Activated T-helper 17 cell treated with anti-CD3 and anti-CD28 coated beads, Interleukin-2, amount 50 U/mL, for 72 hours (primary cell): Measurements from ENCODE around the gene KRT6A. TPM values are rescaled to one million over a fixed set of nuclear protein-coding genes. Genes with fewer than 3 reads are reported as not detected.

Experiments
- ATAC-seq: fragments of 150-1000 bp; cut with Tn5 transposase; replicated peaks from 2 replicates; pipeline ENCODE4 v1.10.0; 2021; ENCODE audit warnings: mild to moderate bottlenecking, moderate library complexity
- H3K27ac Mint-ChIP-seq: one replicate; pipeline ENCODE4 v1.8.0; 2022; ENCODE audit warnings: mixed read lengths
- H3K27me3 Mint-ChIP-seq: one replicate; pipeline ENCODE4 v1.8.0; 2022; ENCODE audit warnings: mixed read lengths
- H3K36me3 Mint-ChIP-seq: one replicate; pipeline ENCODE4 v1.8.0; 2022; ENCODE audit warnings: low read depth, mild to moderate bottlenecking, mixed read lengths
- H3K4me1 Mint-ChIP-seq: one replicate; pipeline ENCODE4 v1.8.0; 2022; ENCODE audit warnings: mixed read lengths
- H3K4me3 Mint-ChIP-seq: one replicate; pipeline ENCODE4 v1.8.0; 2022; ENCODE audit warnings: mild to moderate bottlenecking, mixed read lengths
- H3K9me3 Mint-ChIP-seq: one replicate; pipeline ENCODE4 v1.8.0; 2022; ENCODE audit warnings: mixed read lengths
- total RNA-seq, 2 donors: library from RNA; stranded (reverse); gene quantifications; one replicate each; pipeline ENCODE4 v1.2.3, GENCODE V29; 2022

The KRT6A gene
- total RNA-seq, 2 donors from 2014 or later: not detected

- Mint-ChIP-seq H3K27me3 (no peaks in the 10 kb centered on the region), H3K27ac (no peak overlapping the region), H3K9me3 (no peaks in the 10 kb centered on the region), H3K36me3 (no peaks in the 10 kb centered on the region), H3K4me3 (no peak overlapping the region), H3K4me1 (no peaks in the 10 kb centered on the region)
- ATAC-seq: no peak
Observed at GRCh38 chr12:52529417-52529816, 36.4 kb upstream of the KRT6A start.

DNA sequence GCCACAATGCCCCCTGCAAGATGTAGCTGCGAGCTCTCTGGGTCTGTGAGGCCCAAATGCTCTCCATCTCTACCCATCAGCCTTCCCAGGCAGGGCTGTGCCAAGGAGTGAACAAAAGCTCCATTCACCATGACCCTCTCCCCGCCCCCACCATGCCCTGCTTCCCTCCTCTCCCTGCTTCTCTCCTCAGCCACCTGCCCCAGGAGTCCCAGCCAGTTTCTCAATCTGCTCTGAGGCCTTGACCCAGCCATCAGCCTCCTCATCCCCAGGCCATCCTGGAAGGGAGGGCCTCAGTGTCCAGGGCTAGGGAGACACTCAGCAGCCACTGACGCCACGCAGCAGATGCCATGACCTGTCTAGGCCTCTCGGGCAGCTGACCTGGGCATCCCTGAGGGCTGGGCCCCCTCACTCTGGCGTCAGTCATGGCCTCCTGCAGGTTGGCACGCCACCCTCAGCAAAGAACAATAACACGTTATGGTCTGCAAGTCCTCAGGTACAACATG lies 35.6 kb upstream of the KRT6A start:
- H3K9me3 Mint-ChIP-seq: no peaks in the 10 kb centered on the region
- H3K27ac Mint-ChIP-seq: no peak overlapping the region
- no peaks in the 10 kb centered on the region for H3K36me3 Mint-ChIP-seq
- no peaks in the 10 kb centered on the region for H3K4me1 Mint-ChIP-seq
- no peak for ATAC-seq
- no peak overlapping the region for H3K4me3 Mint-ChIP-seq
- H3K27me3 Mint-ChIP-seq: no peaks in the 10 kb centered on the region

DNA sequence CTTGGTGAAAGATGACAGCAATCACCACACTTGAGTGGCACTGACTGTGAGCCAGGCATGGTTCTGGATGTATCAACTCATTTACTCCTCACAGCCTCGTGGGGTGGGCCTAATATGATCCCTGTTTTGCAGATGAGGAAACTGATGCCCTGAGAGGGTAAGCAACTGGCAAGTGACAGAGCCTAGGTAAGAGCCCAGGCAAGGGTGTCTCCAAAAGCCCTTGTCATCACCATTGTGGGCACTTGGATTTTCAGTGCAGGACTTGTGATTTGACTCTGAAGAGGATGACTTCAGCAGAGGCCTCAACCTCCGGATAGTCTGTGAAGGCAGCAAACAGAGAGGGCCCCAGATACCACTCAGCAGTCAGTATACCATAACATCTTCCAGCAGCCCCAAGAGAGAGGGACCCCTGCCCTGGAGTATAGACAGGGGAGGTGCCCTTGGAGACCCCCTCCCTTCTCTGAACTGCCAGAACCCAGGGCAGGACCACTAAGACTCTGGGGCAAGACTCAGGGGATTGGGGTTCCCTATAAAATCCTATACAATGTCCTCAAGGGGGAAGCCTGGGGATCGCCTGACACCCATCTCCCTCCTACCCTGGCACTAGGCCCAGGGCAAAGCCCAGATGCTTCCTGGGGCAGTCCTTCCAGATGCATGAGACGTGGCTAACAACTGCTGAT lies 34.2 kb upstream of the KRT6A start:
- no peak for ATAC-seq
- no peaks in the 10 kb centered on the region for H3K27me3 Mint-ChIP-seq
- no peak overlapping the region for H3K4me3 Mint-ChIP-seq
- no peaks in the 10 kb centered on the region for H3K4me1 Mint-ChIP-seq
- H3K36me3 Mint-ChIP-seq: no peaks in the 10 kb centered on the region
- no peaks in the 10 kb centered on the region for H3K9me3 Mint-ChIP-seq
- no peak overlapping the region for H3K27ac Mint-ChIP-seq

DNA sequence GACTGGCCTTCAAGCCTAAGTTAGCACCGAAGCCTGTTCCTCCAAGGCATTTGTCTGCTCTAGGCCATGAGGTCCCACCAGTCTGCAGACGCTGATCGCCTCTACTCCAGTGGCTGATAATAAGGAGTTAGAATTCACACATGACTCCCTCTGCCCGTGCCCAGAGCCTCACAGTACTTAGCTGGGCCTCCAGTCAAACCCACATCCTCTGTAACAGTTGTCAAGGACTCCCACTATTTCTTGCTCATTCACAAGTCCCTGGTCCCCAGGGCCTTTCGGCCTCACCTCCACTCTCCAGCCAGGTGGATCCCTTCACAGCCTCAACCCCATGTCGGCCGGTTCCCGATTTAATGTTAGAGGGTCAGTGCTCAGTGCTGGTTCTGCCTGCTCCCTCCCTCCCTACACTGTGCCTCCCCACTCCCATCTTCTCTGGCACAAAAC lies 33.5 kb upstream of the KRT6A start:
- no peaks in the 10 kb centered on the region for H3K36me3 Mint-ChIP-seq
- H3K9me3 Mint-ChIP-seq: no peaks in the 10 kb centered on the region
- H3K27ac Mint-ChIP-seq: no peak overlapping the region
- peaks cover 3% of the 10 kb centered on the region for H3K27me3 Mint-ChIP-seq
- no peaks in the 10 kb centered on the region for H3K4me1 Mint-ChIP-seq
- ATAC-seq: no peak
- H3K4me3 Mint-ChIP-seq: no peak overlapping the region

DNA sequence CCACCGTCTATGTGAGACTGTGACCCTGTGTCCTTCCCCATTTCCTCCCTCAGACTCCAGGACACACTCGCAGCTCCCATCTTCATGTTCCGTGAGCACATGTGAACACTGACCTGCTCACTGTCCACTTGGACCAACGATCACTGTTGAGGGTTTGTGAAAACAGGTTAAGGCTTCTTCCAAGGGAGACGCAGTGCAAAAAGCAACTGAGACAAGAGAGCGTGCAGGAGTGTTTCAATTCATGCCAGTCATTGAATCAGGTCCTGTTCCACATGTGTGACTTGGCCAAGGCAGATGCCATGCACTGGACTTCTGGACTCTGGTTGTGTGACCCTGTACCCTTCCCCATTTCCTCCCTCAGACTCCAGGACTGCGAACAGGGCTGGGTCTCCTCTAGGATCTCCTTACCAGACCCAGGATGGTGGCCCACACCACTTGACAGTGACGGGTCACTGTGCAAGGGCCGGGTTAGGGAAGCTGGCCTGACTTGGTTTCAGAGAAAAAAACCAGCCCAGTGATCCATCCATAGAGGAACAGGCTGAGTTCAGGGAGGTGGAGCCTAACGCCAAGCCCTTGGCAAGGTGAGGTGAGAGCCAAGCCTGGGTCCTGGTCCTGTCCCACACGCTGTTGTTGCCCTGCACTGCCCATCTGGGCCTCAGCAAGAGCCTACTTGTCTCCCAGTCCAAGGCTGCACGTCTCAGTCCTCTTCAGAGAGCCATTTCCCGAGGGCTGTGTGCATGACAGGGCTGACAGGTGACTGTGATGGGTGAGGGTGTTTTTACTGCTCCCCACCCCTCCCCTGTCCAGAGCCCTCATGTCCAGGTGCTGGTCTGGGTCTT lies 32.8 kb upstream of the KRT6A start:
- Mint-ChIP-seq H3K4me1 (no peaks in the 10 kb centered on the region), H3K4me3 (no peak overlapping the region), H3K9me3 (no peaks in the 10 kb centered on the region), H3K27ac (no peak overlapping the region), H3K27me3 (peaks cover 3% of the 10 kb centered on the region), H3K36me3 (no peaks in the 10 kb centered on the region)
- no peak for ATAC-seq

DNA sequence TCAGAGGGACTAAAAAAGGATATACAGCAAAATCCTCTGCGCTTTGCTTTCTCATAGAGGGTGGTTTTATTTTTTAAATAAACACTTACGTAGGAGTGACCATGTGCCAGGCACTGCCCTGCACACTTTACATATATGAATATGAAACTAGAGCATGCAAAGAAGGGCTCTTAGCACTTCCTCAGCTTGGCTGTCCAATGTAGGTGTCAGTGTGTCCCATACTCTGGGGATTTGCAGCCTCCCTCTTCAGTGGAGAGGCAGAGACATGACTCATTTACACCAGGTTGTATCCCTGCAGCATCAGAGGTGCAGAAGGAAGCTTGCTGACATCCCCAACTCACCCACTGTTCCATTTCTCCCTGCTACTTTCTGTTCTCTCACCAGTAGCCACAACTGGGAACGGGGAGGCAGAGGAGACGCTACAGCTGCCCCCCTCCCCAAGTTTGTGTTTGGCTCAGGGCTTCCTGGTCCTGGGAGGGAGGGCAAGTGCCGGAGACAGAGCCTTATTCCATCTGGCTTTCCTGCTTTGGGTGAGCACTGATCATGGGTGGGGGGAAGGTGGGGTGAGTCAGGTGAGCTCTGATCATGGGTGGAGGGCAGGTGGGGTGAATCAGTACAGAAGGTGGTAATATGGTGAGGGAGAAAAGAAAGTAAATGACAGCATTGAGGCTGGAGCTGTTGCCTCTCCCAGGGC lies 32.0 kb upstream of the KRT6A start:
- Mint-ChIP-seq H3K27me3 (peaks cover 3% of the 10 kb centered on the region), H3K9me3 (no peaks in the 10 kb centered on the region), H3K27ac (no peak overlapping the region), H3K4me1 (no peaks in the 10 kb centered on the region), H3K36me3 (no peaks in the 10 kb centered on the region), H3K4me3 (no peak overlapping the region)
- ATAC-seq: no peak

DNA sequence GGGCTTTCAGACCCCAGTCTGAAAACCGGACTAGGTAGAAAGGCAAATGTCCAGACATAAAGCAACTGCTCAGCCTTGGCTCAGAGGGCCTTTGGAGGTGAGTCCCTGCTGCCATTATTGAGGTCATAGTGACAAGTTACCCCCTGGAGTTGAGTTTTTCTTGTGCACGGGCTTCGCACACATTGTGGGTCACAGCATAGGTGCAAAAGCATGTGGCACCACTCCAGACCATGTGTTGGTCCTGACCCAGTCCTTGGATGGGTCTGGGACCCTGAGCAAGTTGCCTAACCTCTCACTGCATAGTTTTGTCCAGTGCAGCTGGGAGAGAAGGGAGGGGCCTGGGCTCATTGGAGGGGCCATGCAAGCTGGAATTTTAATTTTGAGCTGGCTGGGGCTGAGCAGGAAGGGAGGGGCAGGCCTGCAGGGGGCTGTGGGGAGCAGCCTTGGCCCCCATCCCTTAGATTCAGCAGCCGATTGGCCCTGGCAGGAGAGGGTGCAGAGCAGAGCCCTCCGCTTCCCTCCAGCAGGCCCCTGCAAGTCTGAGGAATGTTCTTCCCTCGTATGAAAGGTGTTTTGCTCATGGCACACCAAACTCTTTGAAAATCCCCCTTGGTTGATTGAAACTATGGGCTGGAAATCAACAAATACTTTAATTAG lies 31.3 kb upstream of the KRT6A start:
- no peak overlapping the region for H3K4me3 Mint-ChIP-seq
- no peaks in the 10 kb centered on the region for H3K36me3 Mint-ChIP-seq
- H3K4me1 Mint-ChIP-seq: no peaks in the 10 kb centered on the region
- no peaks in the 10 kb centered on the region for H3K9me3 Mint-ChIP-seq
- no peak for ATAC-seq
- H3K27ac Mint-ChIP-seq: no peak overlapping the region
- peaks cover 3% of the 10 kb centered on the region for H3K27me3 Mint-ChIP-seq

DNA sequence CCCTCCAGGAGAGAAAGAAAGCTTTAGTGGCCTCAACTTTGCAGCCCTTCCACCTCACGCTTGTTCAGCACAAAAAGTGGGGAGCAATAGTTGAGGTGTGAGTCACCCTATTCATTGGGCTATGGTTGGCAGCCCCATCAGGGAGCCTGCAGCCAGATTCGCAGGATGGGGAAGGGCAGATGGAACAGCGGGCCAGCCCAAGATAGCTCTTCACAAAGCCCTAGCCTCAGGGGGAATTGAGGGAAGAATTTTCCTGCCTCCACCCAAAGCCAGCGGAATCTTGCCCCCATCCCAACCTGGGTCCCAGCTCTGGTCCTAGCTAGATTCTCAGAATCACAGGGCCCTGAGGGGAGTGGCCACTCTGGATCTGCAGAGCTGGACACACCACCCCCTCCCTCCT lies 30.8 kb upstream of the KRT6A start:
- Mint-ChIP-seq H3K4me1 (no peaks in the 10 kb centered on the region), H3K9me3 (no peaks in the 10 kb centered on the region), H3K27me3 (peaks cover 3% of the 10 kb centered on the region), H3K27ac (no peak overlapping the region), H3K36me3 (no peaks in the 10 kb centered on the region), H3K4me3 (no peak overlapping the region)
- no peak for ATAC-seq

GRCh38 chr12:52522346-52523011 lies 29.4 kb upstream of the KRT6A start:
- H3K9me3 Mint-ChIP-seq: no peaks in the 10 kb centered on the region
- H3K4me1 Mint-ChIP-seq: no peaks in the 10 kb centered on the region
- H3K4me3 Mint-ChIP-seq: no peak overlapping the region
- no peak overlapping the region for H3K27ac Mint-ChIP-seq
- ATAC-seq: no peak
- H3K36me3 Mint-ChIP-seq: no peaks in the 10 kb centered on the region
- peaks cover 3% of the 10 kb centered on the region for H3K27me3 Mint-ChIP-seq

GRCh38 chr12:52521568-52522266 lies 28.7 kb upstream of the KRT6A start:
- Mint-ChIP-seq H3K36me3 (no peaks in the 10 kb centered on the region), H3K4me3 (no peak overlapping the region), H3K27me3 (peaks cover 3% of the 10 kb centered on the region), H3K27ac (no peak overlapping the region), H3K4me1 (no peaks in the 10 kb centered on the region), H3K9me3 (no peaks in the 10 kb centered on the region)
- no peak for ATAC-seq

- Mint-ChIP-seq H3K36me3 (no peaks in the 10 kb centered on the region), H3K4me3 (no peak overlapping the region), H3K27me3 (peaks cover 3% of the 10 kb centered on the region), H3K9me3 (no peaks in the 10 kb centered on the region), H3K27ac (no peak overlapping the region), H3K4me1 (no peaks in the 10 kb centered on the region)
- ATAC-seq: no peak
Observed at GRCh38 chr12:52521175-52521567, 28.1 kb upstream of the KRT6A start.

- no peaks in the 10 kb centered on the region for H3K4me1 Mint-ChIP-seq
- no peak within 1 kb of the TSS for H3K27ac Mint-ChIP-seq
Observed at GRCh38 chr12:52519826-52520662, 27.0 kb upstream of the KRT6A start, which contains the start of gene KRT5. Gene KRT5, minus strand, starts transcription at chr12:52520394. Its CDS starts 98 bp downstream, at chr12:52520296.

DNA sequence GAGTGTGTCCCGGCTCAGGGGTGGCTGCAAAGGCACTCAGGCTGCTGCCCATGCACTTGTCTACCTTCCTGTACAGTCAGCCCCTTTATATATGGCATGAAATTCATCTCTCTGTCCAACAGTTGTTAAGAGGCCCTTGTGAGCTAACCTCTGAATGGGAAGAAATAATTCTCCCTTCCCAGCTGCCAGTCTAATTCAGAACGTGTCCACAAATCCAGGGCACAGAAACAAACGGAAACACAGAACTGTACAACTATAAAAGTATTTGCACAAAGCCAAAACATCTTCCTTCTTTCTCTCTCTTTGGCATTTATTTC lies 26.3 kb upstream of the KRT6A start:
- no peaks in the 10 kb centered on the region for H3K9me3 Mint-ChIP-seq
- peaks cover 7% of the 10 kb centered on the region for H3K27me3 Mint-ChIP-seq
- no peaks in the 10 kb centered on the region for H3K36me3 Mint-ChIP-seq
- H3K4me3 Mint-ChIP-seq: no peak overlapping the region
- H3K4me1 Mint-ChIP-seq: no peaks in the 10 kb centered on the region
- H3K27ac Mint-ChIP-seq: no peak overlapping the region
- ATAC-seq: no peak

More at GRCh38 chr12:52519826-52520662, 27.0 kb upstream of the KRT6A start, which contains the start of gene KRT5:
- H3K27me3 Mint-ChIP-seq: peaks cover 6% of the 10 kb centered on the region
- H3K4me3 Mint-ChIP-seq: no peak within 1 kb of the TSS
- no peaks in the 10 kb centered on the region for H3K36me3 Mint-ChIP-seq
- ATAC-seq: no peak
- no peaks in the 10 kb centered on the region for H3K9me3 Mint-ChIP-seq
